HCT116 (cell line): ENCODE data around the gene TELO2.

Experiments
- CBX3 ChIP-seq: IDR thresholded peaks from 2 replicates; pipeline ENCODE4 v1.6.1; 2012; ENCODE audit warnings: low read depth
- CEBPB ChIP-seq: IDR thresholded peaks from 2 replicates; pipeline ENCODE4 v1.6.1; 2012; ENCODE audit warnings: low read depth
- CTCF ChIP-seq, 3 experiments: fragments of 200-600 bp in 1 of 3; sonication (generic) in 1 of 3; IDR thresholded peaks in 2 of 3; conservative IDR thresholded peaks in 1 of 3; 2 replicates each; pipeline ENCODE4 v1.5.1; 2012 to 2017; ENCODE audit warnings: low read depth in 2 of 3, low read length in 2 of 3, antibody characterized with exemption in 1 of 3, borderline replicate concordance in 1 of 3, control low read depth in 1 of 3, mild to moderate bottlenecking in 1 of 3, mixed read lengths in 1 of 3, mixed run types in 1 of 3, moderate library complexity in 1 of 3; ENCODE audit not compliant: insufficient read depth in 1 of 3
- EZH2 ChIP-seq: fragments of 200-600 bp; sonication (generic); IDR thresholded peaks from 2 replicates; pipeline ENCODE4 v1.6.1; 2017; ENCODE audit warnings: antibody characterized with exemption, mixed run types
- EZH2phosphoT487 ChIP-seq: fragments of 200-600 bp; IDR thresholded peaks from 2 replicates; pipeline ENCODE4 v1.6.1; 2018; ENCODE audit warnings: antibody characterized with exemption, borderline replicate concordance
- POLR2A ChIP-seq: IDR thresholded peaks from 2 replicates; pipeline ENCODE4 v1.7.0; 2011; ENCODE audit warnings: borderline replicate concordance; ENCODE audit not compliant: insufficient read depth, insufficient read length; ENCODE audit errors: extremely low read depth
- POLR2AphosphoS5 ChIP-seq: IDR thresholded peaks from 2 replicates; pipeline ENCODE4 v1.6.1; 2011; ENCODE audit warnings: mild to moderate bottlenecking, low read depth, low read length, moderate library complexity
- RAD21 ChIP-seq: IDR thresholded peaks from 2 replicates; pipeline ENCODE4 v1.6.1; 2012; ENCODE audit warnings: low read depth, mild to moderate bottlenecking
- SRF ChIP-seq: IDR thresholded peaks from 2 replicates; pipeline ENCODE4 v1.6.1; 2012; ENCODE audit warnings: low read depth
- TCF7L2 ChIP-seq: IDR thresholded peaks from 2 replicates; pipeline ENCODE4 v1.7.0; 2011; ENCODE audit warnings: borderline replicate concordance, inconsistent platforms; ENCODE audit not compliant: insufficient read depth, insufficient read length; ENCODE audit errors: extremely low read depth
- YY1 ChIP-seq: IDR thresholded peaks from 2 replicates; pipeline ENCODE4 v1.6.1; 2011; ENCODE audit warnings: low read length, low read depth, moderate library complexity, mild to moderate bottlenecking; ENCODE audit not compliant: insufficient replicate concordance; ENCODE audit errors: extremely low read depth
- ZFX ChIP-seq: fragments of 450-650 bp; IDR thresholded peaks from 2 replicates; pipeline ENCODE4 v1.6.1; 2017
- TF ChIP-seq, protein P1 (sequence below): IDR thresholded peaks from 2 replicates; pipeline ENCODE4 v1.6.1; 2012

DNA sequence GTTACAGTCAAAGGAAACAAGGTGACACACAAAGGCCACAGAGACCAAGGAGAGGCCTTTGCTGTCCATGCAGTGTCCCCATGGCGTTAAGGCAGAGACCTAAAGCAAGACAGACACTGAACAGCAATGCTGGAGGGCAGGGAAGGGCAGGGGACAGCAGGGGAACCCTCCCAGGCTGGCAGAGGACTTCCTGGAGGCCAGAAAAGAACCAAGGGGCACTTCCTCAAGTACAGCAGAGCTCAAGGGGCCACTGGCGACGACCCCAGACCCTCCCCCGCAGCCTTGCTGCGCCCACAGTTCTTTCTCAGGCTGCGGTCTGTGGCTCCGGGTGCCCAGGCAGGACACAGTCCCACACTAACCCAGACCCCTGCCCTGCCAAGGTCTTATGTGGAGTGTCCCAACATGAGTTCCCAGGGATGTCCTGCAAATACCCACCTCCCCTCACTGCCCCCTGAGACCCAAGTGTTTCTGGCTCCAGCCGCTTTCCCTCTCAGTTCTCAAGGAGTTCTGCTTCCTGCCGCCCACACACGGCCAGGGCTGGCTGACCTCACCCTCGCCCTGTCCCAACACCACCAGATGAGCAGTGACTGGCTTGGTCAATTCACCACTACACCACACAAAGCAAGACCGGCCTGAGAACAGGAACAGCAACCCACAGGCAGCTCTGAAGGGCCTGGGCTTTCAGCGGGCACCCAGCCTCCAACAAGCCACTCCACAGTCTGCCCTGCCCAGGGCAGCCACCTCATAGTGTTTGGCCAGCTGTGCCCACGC lies 22.5 kb upstream of the TELO2 start:
- TF ChIP-seq RAD21 (no peak), CTCF (IDR thresholded peaks at IDR 0.05 in 2 of 3, conservative IDR thresholded peaks at IDR 0.05 in 1 of 3; ENCODE audit: borderline replicate concordance in 1 of 3, insufficient read depth in 1 of 3, low read depth in 2 of 3, low read length in 2 of 3) (no peak), CEBPB (no peak), ZFX (no peak), SRF (no peak), TCF7L2 (no peak), EZH2 (no peak), POLR2A (no peak), EZH2phosphoT487 (no peak), POLR2AphosphoS5 (no peak), CBX3 (no peak), YY1 (no peak)
- TF ChIP-seq, protein P1, sequence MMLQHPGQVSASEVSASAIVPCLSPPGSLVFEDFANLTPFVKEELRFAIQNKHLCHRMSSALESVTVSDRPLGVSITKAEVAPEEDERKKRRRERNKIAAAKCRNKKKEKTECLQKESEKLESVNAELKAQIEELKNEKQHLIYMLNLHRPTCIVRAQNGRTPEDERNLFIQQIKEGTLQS: no peak
